ENCODE results near the gene TRIM49C. TPM values are rescaled to one million over a fixed set of nuclear protein-coding genes. Genes with fewer than 3 reads are reported as not detected.
"Not testable (repeated sequence)": the region's sequence is repeated elsewhere in the genome, so short reads cannot be mapped to it uniquely, and the experiment has no call there.

The TRIM49C gene
- total RNA-seq (2014; rRNA removed; shearing (Covaris generic)) = 0.20 and 2.2 TPM in 2 replicates

DNA sequence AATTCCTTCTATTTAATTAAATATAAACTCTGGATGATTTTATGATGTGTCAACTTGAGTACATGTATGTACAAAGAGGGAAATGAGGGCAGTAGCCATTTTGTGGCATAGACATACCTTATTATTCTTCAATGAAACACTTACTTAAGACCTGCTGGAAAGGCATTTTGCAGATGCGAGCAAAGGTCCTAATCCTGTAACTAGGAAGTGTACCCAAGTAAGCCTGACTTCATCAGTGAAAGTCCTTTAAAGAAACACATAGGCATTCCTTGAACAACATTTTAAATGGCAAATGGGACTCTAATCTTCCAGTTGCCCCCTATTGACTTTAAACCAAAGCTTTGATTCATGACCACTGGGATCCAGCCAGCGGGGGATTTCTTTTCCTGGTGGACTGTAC is at the start of gene TRIM49C:
TSS of gene TRIM49C (plus strand) at position 301 of the 400 bp plus-strand sequence. CDS start 4,106 bp downstream, outside the sequence.
- DNase-seq (ENCODE audit: low spot score); in situ Hi-C loops (cut with HindIII; ENCODE audit: low sequenced_read_pairs): not testable (repeated sequence)

- in situ Hi-C loops (cut with HindIII; ENCODE audit: low sequenced_read_pairs); DNase-seq (ENCODE audit: low spot score): not testable (repeated sequence)
These were observed 6.7 kb upstream of the TRIM49C start for GRCh38 chr11:90024184-90024583.

GRCh38 chr11:90051591-90052209 is 20.8 kb downstream of the TRIM49C start:
- in situ Hi-C loops (cut with HindIII; ENCODE audit: low sequenced_read_pairs); DNase-seq (ENCODE audit: low spot score): not testable (repeated sequence)

- DNase-seq (ENCODE audit: low spot score); in situ Hi-C loops (cut with HindIII; ENCODE audit: low sequenced_read_pairs): not testable (repeated sequence)
These were observed 21.4 kb downstream of the TRIM49C start for GRCh38 chr11:90052311-90052710.

DNA sequence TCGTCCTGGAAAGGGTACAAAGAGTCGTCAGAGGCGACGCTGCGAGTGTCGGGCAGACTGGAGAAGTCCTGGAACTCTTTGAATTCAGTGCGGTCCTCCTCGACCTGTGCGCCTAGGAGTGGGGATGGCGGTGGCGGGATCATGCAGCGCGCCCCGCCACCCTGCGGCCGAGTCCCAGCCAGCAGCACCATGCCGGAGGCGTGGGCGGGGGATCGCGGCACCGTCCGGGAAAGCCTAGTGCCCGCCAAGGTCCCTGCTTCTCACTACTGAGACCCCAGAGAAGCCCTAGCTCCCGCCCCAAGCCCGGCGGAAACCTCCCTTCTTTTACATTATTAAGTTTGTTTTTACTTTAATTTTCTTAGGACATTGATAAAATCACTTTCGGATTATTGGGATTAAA is 22.6 kb downstream of the TRIM49C start:
- DNase-seq (ENCODE audit: low spot score); in situ Hi-C loops (cut with HindIII; ENCODE audit: low sequenced_read_pairs): not testable (repeated sequence)

DNA sequence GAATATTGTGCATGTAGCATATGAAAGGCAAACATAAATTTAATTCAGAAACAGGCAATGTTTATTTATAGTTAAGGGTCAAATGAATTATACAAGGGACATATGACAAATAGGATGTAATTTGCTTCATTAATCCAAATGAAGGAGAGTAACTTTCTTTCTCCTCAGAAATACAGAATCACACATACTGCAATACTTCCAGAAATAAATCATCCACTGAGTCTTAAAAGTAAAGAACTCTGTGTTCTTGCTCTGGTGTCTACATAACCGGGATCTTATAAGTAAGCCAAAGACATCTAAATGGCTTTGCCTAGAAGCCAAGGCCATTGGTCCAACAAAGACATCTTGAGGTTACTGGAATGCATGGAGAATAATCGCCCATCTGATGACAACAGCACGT is 54.7 kb downstream of the TRIM49C start, which contains the start of gene UBTFL1:
TSS of gene UBTFL1 (plus strand) at position 301 of the 400 bp plus-strand sequence. CDS start at position 301, 0 bp downstream.
- DNase-seq (ENCODE audit: low spot score); in situ Hi-C loops (cut with HindIII; ENCODE audit: low sequenced_read_pairs): not testable (repeated sequence)

DNA sequence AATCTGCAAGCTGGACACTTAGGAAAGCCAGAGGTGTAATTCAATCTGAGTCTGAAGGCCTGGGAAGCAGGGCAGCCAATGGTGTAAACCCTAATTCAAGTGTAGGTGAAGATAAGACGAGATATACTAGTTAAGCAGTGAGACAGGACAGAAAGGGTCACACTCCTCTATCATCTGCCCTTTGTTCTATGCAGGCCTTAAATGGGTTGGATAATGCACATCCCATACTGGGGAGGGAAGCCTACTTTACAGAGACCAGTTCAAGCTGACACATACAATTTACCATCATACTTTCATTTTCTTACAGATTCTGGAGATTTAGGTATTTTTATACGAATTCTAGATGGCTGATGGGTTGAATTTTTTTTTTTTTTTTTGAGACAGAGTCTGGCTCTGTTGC is 57.8 kb downstream of the TRIM49C start:
- in situ Hi-C loops (cut with HindIII; ENCODE audit: low sequenced_read_pairs) = not testable (repeated sequence)

More for the DNA sequence above, 57.8 kb downstream of the TRIM49C start:
- DNase-seq (ENCODE audit: low spot score) = not testable (repeated sequence)

Other genes with a start within 250 kb of the TRIM49C start
- 1.4 and 2.0 TPM in 2 replicates for gene TRIM49, start 222.5 kb upstream of the TRIM49C start, total RNA-seq (2014; rRNA removed; shearing (Covaris generic))
- 1.6 and 3.4 TPM in 2 replicates for gene TRIM64B, start 152.6 kb upstream of the TRIM49C start, total RNA-seq (2014; rRNA removed; shearing (Covaris generic))
- gene TRIM49D1, start 108.9 kb upstream of the TRIM49C start, total RNA-seq (2014; rRNA removed; shearing (Covaris generic)) = 0.71 TPM in 1 of 2 replicates, not detected in the other
- 1.6 and 2.3 TPM in 2 replicates for gene TRIM49D2, start 107.0 kb upstream of the TRIM49C start, total RNA-seq (2014; rRNA removed; shearing (Covaris generic))
- gene TRIM64, start 65.1 kb upstream of the TRIM49C start, total RNA-seq (2014; rRNA removed; shearing (Covaris generic)) = 0.55 TPM in 1 of 2 replicates, not detected in the other
- not detected in 2 replicates for gene UBTFL1, start 54.8 kb downstream of the TRIM49C start, total RNA-seq (2014; rRNA removed; shearing (Covaris generic))
- gene NAALAD2, start 103.6 kb downstream of the TRIM49C start, total RNA-seq (2014; rRNA removed; shearing (Covaris generic)) = not detected in 2 replicates
- 48.9 and 91.7 TPM in 2 replicates for gene CHORDC1, start 191.9 kb downstream of the TRIM49C start, total RNA-seq (2014; rRNA removed; shearing (Covaris generic))

Measured in G401 (cell line).